ENCODE results near the gene USP49.
"Not testable (repeated sequence)": the region's sequence is repeated elsewhere in the genome, so short reads cannot be mapped to it uniquely, and the experiment has no call there.

The USP49 gene

GRCh38 chr6:41895300-41896233 is at the start of gene USP49:
Gene USP49, minus strand, starts transcription at chr6:41895375. Its CDS starts 88,392 bp downstream, at chr6:41806983.
- DNase-seq (ENCODE audit: low read depth in 2 of 2), result peak; percentile 82 to 87

GRCh38 chr6:41943456-41943855 is 48.3 kb upstream of the USP49 start:
- DNase-seq (ENCODE audit: low read depth in 2 of 2), result no peak

- not testable (repeated sequence) for DNase-seq (ENCODE audit: low read depth in 2 of 2)
These were observed 47.7 kb upstream of the USP49 start for GRCh38 chr6:41942882-41943281.

DNA sequence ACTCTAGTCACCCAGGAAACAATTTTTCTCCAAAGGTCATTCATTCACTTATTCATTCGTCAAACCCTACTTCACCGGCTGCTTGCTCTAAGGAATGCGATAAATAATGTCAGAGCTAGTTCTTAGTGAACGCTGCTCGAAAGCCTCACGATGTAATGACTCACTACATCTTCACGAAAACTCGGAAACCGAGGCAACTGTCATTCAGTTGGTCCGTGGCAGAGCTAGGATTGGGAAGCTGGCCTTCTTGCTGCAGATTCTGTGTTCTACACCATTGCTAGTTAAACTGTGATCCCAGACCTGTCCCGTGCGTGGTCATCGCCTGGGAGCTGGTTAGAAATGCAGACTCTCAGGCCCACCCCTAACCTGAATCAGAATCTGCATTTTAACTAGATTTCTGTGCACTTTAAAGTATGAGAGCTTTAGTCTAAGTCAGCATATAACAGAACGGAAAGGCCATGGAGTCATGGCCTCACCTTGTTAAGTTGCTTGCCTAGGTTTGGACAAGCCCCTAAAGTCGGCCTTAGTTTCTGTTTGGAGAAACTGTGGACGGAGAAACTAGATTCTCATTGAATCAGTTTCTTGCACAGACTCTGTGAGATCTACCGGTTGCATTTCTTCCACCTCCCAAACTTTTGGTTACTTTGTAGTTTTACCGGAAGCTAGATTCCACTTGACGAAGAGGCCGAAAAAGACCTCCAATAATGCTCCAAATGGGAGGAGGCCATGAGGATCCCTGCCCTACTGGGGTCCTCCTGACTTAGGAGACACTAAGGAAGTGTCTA is 47.1 kb upstream of the USP49 start:
- no peak for DNase-seq (ENCODE audit: low read depth in 2 of 2)

DNA sequence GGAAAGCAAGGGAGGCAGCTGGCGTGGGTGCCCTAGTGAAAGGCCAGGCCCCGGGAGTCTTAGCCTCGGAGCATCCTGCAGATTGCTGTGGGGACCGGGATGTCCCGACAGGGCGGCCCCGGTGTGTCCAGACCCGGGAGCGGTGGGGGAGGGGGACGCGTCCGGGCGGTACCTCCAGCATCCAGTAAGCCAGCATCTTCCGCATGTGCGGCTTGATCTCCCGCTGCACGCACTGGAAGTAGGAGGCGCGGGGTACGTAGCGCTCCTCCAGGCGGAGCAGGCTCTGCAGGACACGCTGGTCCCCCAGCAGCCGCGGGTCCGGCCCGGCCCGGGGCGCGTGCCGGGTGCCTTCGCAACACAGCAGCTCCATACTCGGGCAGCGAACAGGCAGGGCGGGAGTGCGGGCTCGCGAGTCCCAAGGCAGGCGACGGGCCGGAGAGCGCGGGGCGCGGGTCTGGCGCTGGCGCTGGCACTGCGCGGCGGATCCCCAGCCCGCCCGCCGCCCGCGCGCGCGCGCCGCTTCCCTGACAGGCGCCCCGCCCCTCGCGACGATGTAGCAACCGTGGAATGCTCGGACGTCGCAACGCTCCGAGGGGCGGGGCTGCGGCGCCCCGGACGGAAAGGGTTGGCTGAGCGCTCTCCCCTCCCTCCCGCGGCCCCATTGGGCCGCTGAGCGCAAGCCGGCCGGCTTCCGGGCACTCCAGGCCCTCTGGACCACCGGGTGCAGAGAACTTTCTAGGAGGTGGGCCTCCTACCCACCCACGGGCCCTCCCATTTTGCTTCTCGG is 46.3 kb upstream of the USP49 start, which contains the start of gene CCND3:
Gene CCND3, minus strand, starts transcription at position 529 of the 787 bp plus-strand sequence. Its CDS starts 159 bp downstream, at position 370.
- peak; percentile 58 to 86 for DNase-seq (ENCODE audit: low read depth in 2 of 2)

DNA sequence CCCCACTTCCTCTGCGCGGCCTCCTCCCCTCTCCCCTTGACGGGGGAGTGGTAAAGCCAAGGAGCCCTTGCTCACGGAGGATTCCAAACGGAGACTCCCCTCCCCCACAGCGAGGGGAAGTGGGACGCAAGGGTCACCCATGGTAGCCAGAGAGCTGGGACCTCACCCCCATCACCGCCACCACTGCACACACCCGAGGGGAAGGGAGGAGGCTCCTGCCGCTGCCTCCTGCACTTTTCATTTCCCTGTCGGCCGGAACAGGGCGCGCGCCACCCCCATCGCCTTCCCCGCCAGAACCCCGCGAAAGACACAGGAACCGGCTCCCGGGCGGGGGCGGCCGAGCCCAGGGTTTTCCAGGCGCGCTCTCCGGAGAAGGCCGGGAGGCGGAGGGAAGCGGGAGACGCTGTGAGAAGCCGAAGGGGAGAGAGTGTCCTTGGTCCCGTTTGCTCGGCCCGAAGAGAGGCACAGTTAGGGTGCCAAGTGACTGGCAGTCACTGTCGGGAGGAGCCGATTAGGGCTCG is 45.6 kb upstream of the USP49 start:
- peak in 1 of 2 donors; percentile 52 for DNase-seq (ENCODE audit: low read depth in 2 of 2)

GRCh38 chr6:41939848-41940758 is 44.9 kb upstream of the USP49 start:
- no peak for DNase-seq (ENCODE audit: low read depth in 2 of 2)

DNA sequence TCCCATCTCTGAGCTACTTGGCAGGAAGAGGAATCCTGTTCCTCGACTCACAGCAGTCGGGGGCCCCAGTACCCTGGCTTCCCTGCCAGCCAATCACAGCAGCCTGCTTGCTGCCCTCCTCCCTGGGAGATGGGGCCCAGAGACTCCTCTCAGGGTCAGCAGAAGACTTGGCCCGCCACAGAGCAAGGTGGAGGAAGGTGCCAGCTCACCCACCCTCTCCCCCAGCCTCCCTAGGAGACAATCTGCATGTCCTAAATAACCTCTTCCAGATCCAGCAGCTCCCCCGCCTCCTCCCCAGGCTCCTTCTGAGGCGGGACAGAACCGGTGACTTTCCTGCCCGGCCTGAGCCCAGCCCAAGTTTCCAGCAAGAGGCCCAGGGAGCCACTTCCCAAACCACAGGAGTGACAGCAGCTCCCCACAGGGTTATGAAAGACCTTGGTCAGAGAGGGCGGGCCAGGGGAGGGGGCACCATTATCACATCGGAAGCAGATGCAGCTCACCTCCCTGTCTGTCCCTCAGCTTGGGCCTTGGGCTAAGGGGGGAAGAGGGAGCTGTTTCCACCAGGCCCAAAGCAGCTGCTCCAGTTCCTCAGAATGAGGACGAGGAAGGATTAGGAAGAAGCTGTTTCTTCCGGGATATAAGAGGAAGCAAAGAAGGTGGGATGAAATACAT is 44.1 kb upstream of the USP49 start:
- DNase-seq (ENCODE audit: low read depth in 2 of 2), result no peak

DNA sequence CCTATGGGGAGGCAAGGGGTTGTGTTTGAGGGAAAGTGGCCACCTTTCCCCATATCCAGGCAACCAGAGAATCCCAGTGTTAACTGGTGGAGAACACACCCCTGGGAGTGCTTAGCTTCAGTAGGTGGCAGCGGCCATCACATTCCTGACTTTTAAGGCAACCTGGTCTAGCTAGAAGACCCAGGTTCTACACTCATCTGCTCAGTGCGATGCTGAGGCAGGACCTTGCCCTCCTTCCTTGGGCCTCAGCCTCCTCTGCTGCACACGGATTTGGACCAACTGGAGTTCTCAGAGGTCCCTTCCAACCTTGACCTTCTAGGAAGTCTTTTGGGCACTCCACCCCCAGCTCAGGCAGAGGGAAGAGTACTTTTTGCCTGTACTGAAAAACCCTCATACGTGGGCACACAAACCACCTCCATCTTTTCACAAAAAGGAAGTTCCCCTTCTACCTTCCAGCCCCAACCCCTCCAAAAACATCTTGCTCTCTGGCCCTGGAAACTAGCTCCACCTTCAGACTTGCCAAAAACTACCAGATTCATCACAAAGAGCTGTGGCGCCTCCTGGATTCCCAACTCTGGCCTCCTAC is 43.5 kb upstream of the USP49 start:
- DNase-seq (ENCODE audit: low read depth in 2 of 2), result no peak

- no peak for DNase-seq (ENCODE audit: low read depth in 2 of 2)
These were observed 42.8 kb upstream of the USP49 start for GRCh38 chr6:41937861-41938574.

DNA sequence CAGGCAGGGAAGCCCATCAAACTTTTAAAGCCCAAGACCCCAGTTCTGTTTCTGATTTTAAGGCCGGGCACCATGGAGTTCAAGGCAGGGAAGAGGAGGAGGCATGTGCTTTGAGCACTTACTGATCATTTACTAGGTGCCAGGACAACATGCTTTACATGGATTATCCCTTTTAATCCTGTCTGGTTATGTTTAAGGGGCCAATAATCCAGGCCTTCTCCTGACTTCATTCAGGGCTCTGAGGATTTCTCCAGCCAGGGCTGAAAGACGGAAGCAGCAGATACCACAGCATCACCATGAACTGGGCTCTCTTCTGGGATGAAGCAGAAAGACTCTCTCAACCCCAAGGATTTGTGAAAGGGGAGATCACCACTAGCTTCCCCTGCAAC is 42.3 kb upstream of the USP49 start:
- no peak for DNase-seq (ENCODE audit: low read depth in 2 of 2)

- DNase-seq (ENCODE audit: low read depth in 2 of 2), result peak; percentile 67 to 75
These were observed 41.1 kb upstream of the USP49 start for GRCh38 chr6:41936073-41936837.

DNA sequence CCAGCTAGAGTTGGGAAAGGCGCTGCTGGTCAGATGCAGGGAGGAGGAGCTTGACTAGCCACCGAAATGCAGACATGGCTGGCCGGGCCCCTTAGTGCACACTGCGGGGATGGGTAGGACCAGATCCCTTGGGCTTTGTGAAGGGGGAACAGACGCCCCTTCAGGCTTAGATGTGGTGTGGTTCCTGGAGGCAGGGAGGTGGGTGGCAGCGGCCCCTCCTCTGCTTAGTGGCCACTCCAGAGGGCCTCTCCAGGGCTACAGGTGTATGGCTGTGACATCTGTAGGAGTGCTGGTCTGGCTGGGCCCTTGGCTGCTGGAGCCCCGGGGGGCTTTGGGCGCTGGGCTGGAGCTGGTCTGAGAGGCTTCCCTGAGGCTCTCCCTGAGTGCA is 40.5 kb upstream of the USP49 start:
- DNase-seq (ENCODE audit: low read depth in 2 of 2), result no peak

- DNase-seq (ENCODE audit: low read depth in 2 of 2), result no peak
These were observed 40.0 kb upstream of the USP49 start for GRCh38 chr6:41935193-41935574.

- no peak for DNase-seq (ENCODE audit: low read depth in 2 of 2)
These were observed 39.4 kb upstream of the USP49 start for GRCh38 chr6:41934278-41935192.

DNA sequence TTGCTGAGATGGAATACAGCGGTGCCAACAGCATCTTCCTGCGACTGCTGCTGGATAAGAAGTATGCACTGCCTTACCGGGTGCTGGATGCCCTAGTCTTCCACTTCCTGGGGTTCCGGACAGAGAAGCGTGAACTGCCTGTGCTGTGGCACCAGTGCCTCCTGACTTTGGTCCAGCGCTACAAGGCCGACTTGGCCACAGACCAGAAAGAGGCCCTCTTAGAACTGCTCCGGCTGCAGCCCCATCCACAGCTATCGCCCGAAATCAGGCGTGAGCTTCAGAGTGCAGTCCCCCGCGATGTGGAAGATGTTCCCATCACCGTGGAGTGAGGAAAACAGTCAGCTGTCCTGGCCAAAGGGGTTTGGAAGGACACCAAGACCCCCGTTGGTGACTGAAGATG is 37.2 kb upstream of the USP49 start:
- no peak for DNase-seq (ENCODE audit: low read depth in 2 of 2)

DNA sequence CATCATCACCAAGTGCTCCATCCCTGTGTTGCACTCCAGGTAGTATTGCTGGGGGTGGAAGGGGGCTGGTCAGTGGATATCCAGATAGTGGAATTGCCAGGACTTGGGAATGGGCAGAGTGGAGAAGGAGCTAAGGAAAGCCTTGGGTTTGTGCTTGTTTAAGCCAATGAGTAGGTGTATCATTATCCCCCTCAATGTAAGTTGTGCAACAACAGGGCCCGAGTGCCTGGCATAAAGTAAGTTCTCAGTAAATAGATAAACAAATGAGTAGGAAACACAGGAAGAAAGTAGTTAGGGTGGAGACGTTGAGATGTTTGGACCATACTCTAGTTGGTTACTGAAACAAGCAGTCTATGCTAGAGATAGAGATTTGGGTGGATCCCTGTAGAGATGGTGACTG is 36.6 kb upstream of the USP49 start:
- DNase-seq (ENCODE audit: low read depth in 2 of 2), result no peak

All from stimulated activated CD8-positive, alpha-beta memory T cell treated with anti-CD3 and anti-CD28 coated beads, Interleukin-7, amount 100 ng/mL, for 4 hours (primary cell).